ENCODE results near the gene XCR1. TPM values are rescaled to one million over a fixed set of nuclear protein-coding genes. Genes with fewer than 3 reads are reported as not detected.
A peak's percentile ranks its signal among the peaks of the same experiment; 100 is the strongest.
"Not testable (repeated sequence)": the region's sequence is repeated elsewhere in the genome, so short reads cannot be mapped to it uniquely, and the experiment has no call there.

XCR1 gene
- total RNA-seq, 1 experiment from 2014 or later: not detected

DNA sequence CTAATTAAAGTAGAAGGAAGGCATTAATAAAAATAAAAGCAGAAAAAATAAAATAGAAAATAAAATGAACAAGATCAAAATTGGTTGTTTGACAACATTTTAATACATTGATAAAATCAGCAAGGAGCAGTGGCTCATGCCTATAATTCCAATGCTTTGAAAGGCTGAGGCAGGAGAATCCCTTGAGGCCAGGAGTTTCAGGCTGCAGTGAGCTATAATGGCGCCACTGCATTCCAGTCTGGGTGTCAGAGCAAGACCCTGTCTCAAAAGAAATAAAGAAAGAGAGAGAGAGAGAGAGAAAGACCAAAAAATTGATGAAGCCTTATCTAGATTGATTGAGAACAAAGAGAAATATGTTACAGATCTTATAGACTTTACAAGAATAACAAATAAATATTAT, 2.1 kb downstream of the XCR1 start:
- Histone ChIP-seq H3K36me3 (replicated peaks; ENCODE audit: control insufficient read depth, insufficient read depth, low read length) (no peaks in the 10 kb centered on the region), H3K4me3 (ENCODE audit: insufficient read depth, low read depth, low read length) (no peak overlapping the region), H3K27me3 (ENCODE audit: control insufficient read depth, insufficient read depth, low read length) (no peaks in the 10 kb centered on the region)
- DNase-seq: no peak

DNA sequence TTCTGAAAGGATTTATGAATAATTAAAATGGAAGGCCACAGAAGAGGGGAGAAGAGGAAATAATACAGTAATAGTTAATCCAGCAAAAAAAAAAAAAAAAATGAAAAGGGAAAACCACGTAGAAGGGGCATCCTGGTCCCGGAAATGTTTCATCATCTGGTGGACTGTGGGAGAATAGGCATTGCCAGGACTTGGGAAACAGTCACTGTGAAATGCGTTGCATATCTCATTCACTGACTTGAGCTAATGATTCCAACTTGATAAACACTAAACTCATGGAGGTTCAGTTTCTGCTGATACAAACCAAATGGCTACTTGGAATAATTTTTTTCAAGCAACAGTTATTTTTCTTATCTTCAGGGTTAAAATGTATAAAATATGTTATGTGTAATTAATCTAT, 3.2 kb downstream of the XCR1 start:
- no peak overlapping the region for H3K4me3 ChIP-seq (ENCODE audit: insufficient read depth, low read depth, low read length)
- no peaks in the 10 kb centered on the region for H3K36me3 ChIP-seq (replicated peaks; ENCODE audit: control insufficient read depth, insufficient read depth, low read length)
- H3K27me3 ChIP-seq (ENCODE audit: control insufficient read depth, insufficient read depth, low read length): no peaks in the 10 kb centered on the region
- DNase-seq: no peak

DNA sequence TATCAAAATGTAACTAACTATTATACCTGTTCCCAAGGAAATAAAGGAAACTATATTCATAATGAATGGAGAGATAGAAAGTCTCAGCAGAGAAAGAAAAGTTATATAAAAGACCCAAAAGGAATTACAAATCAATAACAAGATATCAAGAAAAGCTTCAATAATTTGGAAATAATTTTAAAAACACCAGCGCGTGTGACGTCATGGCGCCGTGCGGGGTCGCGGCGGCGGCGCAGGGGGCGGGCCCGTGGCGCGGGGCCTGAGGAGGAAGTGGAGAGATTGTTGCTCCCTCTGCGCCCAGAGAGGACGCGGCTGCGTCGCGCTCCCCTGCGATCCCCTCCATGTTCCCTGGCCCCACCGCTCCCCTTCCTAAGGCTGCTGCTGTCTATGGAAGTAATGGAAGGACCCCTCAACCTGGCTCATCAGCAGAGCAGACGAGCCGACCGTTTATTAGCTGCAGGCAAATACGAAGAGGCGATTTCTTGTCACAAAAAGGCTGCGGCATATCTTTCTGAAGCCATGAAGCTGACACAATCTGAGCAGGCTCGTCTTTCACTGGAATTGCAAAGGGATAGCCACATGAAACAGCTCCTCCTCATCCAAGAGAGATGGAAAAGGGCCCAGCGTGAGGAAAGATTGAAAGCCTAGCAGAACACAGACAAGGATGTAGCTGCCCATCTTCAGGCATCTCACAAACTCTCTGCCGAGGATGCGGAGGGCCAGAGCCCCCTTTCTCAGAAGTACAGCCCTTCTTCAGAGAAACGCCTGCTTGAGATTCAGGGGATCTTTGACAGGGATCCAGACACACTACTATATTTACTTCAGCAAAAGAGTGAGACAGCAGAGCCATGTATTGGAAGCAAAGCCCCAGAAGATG, 4.1 kb downstream of the XCR1 start:
- Histone ChIP-seq H3K27me3 (ENCODE audit: control insufficient read depth, insufficient read depth, low read length) (no peaks in the 10 kb centered on the region), H3K4me3 (ENCODE audit: insufficient read depth, low read depth, low read length) (no peak overlapping the region), H3K36me3 (replicated peaks; ENCODE audit: control insufficient read depth, insufficient read depth, low read length) (no peaks in the 10 kb centered on the region)
- DNase-seq: peak; percentile 45

DNA sequence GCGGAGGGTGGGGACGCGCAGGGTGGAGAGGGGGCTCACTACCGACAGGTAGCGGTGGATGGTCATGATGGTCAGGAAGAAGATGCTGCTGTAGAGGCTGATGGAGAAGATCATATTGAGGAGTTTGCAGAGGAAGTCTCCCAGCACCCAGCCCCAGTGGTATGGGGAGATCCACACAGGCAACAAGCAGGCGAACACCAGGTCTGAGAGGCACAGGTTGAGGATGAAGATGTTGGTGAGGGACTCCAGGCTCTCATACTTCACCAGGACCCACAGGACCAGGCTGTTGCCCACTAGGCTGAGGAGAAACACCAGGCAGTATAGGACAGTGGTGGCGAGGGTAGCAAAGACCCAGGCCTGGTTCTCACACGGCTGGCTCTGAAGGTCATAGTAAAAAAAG, 5.8 kb downstream of the XCR1 start:
- Histone ChIP-seq H3K36me3 (replicated peaks; ENCODE audit: control insufficient read depth, insufficient read depth, low read length) (no peaks in the 10 kb centered on the region), H3K4me3 (ENCODE audit: insufficient read depth, low read depth, low read length) (no peak overlapping the region), H3K27me3 (ENCODE audit: control insufficient read depth, insufficient read depth, low read length) (no peaks in the 10 kb centered on the region)
- DNase-seq: no peak

DNA sequence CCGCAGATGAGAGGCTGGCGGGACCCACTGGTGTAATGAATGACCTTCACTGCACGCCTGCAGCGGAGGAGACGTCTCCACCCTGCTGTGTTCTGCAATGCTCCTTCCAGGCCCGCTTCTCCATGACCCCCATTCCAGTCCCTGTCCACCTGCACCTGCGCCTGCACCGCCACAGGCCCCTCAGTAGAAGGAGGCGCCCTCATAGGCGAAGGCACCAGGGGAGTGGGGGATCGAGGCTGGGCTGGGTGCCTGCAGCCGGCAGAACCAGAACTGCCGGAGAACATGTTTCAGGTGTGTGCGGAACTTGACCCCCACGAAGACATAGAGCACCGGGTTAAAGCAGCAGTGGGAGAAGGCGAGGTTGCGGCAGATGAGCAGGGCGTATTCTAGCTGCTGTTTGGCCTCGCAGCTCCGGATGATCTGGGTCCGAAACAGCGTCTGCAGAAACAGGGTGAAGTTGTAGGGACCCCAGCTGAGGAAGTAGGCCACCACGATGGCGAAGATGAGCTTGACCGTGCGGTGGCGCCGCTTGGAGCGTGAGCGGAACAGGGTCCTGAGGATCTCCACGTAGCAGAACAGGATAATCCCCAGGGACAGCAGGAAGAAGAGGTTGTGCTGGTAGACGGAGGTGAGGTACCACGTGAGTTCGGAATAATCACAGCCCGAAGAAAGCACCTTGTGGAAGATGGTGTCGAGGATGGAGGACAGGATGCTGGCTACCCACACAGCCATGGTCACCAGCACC, 6.3 kb downstream of the XCR1 start:
- H3K36me3 ChIP-seq (replicated peaks; ENCODE audit: control insufficient read depth, insufficient read depth, low read length): no peaks in the 10 kb centered on the region
- H3K4me3 ChIP-seq (ENCODE audit: insufficient read depth, low read depth, low read length): no peak overlapping the region
- DNase-seq: no peak
- H3K27me3 ChIP-seq (ENCODE audit: control insufficient read depth, insufficient read depth, low read length): no peaks in the 10 kb centered on the region

DNA sequence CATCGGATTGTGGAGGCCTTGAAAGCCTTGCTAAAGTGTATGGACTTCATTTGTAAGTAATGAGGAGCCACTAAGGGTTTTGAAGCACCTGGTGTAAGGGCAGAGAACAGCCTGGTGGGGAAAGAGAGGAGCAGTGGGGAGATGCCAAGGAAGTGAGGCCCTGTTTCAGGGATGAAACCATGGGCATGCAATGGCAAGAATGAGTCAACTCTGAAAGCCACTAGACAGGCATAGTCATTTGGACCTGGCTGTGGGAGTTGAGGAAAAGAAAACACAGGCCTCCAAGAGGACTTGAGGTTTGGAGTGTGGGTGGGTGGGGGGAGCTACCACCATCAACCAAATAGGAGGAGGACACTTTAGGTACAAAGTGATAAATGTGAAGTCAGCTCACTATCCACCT, 7.6 kb downstream of the XCR1 start:
- no peaks in the 10 kb centered on the region for H3K27me3 ChIP-seq (ENCODE audit: control insufficient read depth, insufficient read depth, low read length)

DNA sequence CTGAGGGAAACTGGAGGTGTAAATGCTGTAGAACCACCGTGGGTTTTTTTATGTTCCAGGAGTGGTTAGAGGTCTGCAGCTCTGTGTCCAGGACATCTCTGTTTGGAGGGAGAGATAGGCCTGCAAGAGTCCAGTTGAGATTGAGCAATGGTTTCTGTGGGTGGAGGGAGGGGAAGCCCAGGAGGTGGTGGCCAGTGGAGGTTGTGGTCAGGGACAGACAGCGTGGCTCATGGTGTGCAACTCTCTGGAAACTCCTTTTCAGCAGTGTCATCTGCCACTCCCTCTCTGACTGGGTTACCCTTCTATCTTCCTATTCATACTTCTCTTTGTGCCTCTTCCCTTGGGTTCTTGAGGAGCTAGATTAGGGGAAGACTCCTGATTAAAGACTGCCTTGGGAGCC, 9.6 kb downstream of the XCR1 start:
- Histone ChIP-seq H3K27me3 (ENCODE audit: control insufficient read depth, insufficient read depth, low read length) (no peaks in the 10 kb centered on the region), H3K36me3 (replicated peaks; ENCODE audit: control insufficient read depth, insufficient read depth, low read length) (no peaks in the 10 kb centered on the region), H3K4me3 (ENCODE audit: insufficient read depth, low read depth, low read length) (no peak overlapping the region)
- DNase-seq: no peak

More for the DNA sequence above, 7.6 kb downstream of the XCR1 start:
- Histone ChIP-seq H3K4me3 (ENCODE audit: insufficient read depth, low read depth, low read length) (no peak overlapping the region), H3K36me3 (replicated peaks; ENCODE audit: control insufficient read depth, insufficient read depth, low read length) (no peaks in the 10 kb centered on the region)
- no peak for DNase-seq

DNA sequence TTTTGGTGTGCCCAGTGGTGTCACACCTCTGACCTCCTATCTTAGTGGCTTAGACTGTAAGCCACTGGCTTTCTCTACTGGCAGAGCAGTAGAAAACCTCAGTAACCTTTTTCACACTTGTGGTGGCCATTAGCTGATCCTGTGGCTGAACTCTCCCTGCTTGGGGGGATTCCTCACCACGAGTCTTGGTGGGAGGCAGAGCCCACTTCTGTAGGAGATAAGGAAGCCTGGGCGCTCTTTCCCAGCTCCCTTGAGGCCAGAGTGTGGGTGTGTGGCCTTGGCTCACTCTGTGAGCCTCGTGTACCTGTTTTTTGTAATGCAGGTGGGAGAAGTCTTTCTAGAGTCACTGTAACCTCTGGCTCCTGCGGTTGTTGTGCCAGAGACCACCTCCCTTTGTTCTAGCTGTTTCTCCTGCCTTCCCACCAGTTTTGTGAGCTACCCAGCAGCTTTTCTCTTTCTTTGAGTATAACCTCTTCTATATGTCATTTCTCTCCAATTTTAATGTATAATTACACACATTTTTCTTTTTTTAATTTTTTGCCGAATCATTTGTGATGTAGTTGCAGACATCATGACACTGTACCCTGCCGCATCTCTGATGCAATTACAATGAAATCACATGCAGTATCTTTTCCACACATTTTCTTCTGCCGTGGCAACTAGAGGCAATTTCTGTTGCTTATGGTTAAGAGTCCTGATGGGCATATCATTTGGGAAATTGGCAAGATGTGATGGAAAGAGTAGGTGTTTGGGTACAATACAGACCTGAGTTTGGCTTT, 13.8 kb downstream of the XCR1 start:
- no peaks in the 10 kb centered on the region for H3K36me3 ChIP-seq (replicated peaks; ENCODE audit: control insufficient read depth, insufficient read depth, low read length)
- no peak overlapping the region for H3K4me3 ChIP-seq (ENCODE audit: insufficient read depth, low read depth, low read length)
- H3K27me3 ChIP-seq (ENCODE audit: control insufficient read depth, insufficient read depth, low read length): no peaks in the 10 kb centered on the region; the same call in 1 of the 2 replicates
- no peak for DNase-seq

DNA sequence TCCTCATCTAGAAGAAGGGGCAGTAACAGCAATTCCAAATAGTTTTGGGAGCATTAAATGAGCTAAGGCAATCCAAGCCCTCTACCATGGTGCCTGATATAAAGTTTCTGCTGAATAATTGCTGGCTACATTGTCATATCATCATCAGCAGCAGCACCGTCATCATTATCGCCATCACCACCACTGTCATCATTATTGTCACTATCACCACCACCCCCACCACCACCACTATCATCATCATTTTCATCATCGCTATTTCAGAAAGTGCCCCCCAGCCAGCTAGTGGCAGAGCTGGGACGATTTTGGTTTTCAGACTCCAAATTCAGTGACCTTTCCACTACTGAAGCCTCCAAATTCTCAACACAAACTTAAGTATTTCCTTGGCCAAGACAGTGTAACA, 15.0 kb downstream of the XCR1 start:
- Histone ChIP-seq H3K27me3 (ENCODE audit: control insufficient read depth, insufficient read depth, low read length) (no peaks in the 10 kb centered on the region; the same call in 1 of the 2 replicates), H3K4me3 (ENCODE audit: insufficient read depth, low read depth, low read length) (no peak overlapping the region), H3K36me3 (replicated peaks; ENCODE audit: control insufficient read depth, insufficient read depth, low read length) (no peaks in the 10 kb centered on the region)
- DNase-seq: no peak

DNA sequence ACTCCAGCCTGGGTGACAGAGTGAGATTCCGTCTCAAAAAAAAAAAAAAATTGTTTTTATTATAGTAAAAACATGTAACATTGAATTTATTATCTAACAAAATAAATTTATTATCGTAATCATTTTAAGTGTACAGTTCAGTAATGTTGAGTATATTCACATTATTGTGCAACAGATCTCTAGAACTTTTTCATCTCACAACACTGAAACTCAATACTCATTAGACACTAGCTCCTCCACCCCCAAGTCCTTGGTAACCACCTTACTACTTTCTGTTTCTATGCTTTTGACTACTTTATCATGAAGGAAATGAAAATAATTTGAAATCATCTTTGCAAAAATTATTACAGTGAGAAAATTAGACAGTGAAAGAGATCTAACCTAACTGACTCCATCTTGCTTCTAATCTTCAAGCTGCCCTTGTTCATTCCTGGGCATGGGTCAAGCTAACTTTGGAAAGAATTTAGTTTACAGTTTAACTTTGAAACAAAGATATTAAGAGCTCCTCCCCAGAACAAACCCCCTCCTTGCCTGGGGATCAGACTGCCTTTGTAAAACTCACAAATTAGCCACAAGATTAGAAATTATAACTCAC, 16.7 kb downstream of the XCR1 start:
- H3K36me3 ChIP-seq (replicated peaks; ENCODE audit: control insufficient read depth, insufficient read depth, low read length): no peaks in the 10 kb centered on the region
- DNase-seq: no peak
- no peaks in the 10 kb centered on the region; the same call in 1 of the 2 replicates for H3K27me3 ChIP-seq (ENCODE audit: control insufficient read depth, insufficient read depth, low read length)
- H3K4me3 ChIP-seq (ENCODE audit: insufficient read depth, low read depth, low read length): no peak overlapping the region

DNA sequence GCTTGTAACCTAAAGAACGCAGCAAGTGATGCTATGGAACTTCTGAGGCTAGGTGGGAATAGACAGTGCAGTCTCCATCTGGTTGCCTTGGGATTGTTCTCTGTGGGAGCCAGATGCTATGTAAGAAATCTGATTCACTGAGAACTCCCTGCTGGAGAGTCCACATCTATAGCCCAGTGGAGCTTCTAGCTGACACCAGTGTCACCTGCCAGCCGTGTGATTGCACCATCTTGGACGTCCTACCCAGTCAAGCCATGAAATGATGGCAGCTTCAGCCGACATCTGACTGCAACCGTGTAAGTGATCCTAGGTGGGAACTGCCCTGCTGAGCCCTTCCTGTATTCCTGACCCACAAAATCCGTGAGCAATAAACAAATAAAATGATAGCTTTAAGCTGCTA, 19.2 kb downstream of the XCR1 start:
- Histone ChIP-seq H3K36me3 (replicated peaks; ENCODE audit: control insufficient read depth, insufficient read depth, low read length) (no peaks in the 10 kb centered on the region), H3K4me3 (ENCODE audit: insufficient read depth, low read depth, low read length) (no peak overlapping the region), H3K27me3 (ENCODE audit: control insufficient read depth, insufficient read depth, low read length) (no peaks in the 10 kb centered on the region; the same call in 1 of the 2 replicates)
- DNase-seq: no peak

DNA sequence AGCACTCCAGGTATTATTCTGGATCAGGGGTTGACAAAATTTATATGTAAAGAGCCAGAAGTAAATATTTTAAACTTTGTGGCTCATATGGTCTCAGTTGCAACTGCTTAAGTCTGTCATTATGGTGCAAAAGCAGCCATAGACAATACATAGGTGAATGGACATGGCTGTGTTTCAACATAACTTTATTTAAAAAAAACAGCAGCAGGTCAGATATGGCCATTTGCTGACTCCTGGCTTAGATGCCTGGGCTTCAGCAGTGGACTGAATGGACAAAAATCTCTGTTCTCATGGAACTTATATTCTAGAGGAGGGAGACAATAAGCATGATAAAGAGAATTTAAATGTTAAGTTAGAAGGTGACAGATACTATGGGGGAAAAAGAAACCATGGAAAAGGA, 20.0 kb downstream of the XCR1 start:
- no peak overlapping the region for H3K4me3 ChIP-seq (ENCODE audit: insufficient read depth, low read depth, low read length)
- H3K27me3 ChIP-seq (ENCODE audit: control insufficient read depth, insufficient read depth, low read length): no peaks in the 10 kb centered on the region; the same call in 1 of the 2 replicates
- no peaks in the 10 kb centered on the region for H3K36me3 ChIP-seq (replicated peaks; ENCODE audit: control insufficient read depth, insufficient read depth, low read length)
- DNase-seq: no peak

DNA sequence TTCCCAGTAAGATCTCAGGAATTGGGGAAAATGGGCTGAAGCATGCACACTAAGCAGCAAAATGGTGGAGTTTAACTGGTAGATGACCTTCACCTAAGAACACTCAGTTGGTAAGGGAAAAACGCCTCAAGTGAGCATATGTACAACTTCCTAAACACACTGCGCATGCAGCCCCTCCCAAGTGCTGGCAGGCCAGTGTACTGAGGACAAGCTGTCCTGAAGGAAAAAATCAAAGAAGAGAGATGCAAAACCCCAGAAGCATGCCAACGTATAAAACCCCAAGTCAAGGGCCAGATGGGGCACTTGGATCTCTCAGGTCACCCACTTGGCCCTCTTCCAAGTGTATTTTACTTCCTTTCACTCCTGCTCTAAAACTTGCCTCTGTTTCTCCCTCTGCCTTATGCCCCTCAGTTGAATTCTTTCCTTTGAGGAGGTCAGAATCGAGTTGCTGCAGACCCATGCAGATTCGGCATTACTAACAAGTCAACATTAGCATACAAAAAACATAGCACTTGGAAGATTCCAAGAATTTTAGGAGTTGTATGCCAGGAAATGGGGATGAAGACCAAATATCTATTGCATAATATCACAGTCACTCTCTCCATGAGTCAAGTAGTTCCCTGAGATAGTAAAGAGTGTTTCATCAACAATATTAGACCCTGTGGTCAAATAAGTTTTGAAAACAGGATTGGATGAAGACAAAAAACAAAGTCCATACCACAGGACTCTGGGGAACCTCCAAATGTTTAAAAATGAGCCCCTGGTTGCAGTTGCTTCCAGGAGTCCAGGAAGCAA, 20.8 kb downstream of the XCR1 start:
- H3K36me3 ChIP-seq (replicated peaks; ENCODE audit: control insufficient read depth, insufficient read depth, low read length): no peaks in the 10 kb centered on the region
- no peak overlapping the region for H3K4me3 ChIP-seq (ENCODE audit: insufficient read depth, low read depth, low read length)
- no peak for DNase-seq
- H3K27me3 ChIP-seq (ENCODE audit: control insufficient read depth, insufficient read depth, low read length): no peaks in the 10 kb centered on the region

DNA sequence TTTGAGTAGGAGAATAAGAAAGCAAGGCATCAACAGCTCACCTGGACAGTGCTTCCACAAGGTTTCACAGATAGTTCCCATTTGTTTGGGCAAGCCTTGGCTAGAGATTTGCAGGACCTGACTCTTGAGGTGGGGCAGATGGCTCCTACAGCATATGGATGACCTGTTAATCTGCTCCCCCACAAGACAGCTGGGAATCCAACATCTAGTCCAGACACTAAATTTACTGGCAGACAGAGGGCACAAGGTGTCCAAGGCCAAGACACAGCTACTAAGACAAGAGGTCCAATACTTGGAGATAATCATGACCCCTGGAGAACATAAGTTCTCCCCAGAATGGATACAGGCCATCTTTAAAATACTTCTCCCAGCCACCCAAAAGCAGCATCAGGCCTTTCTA, 23.6 kb downstream of the XCR1 start:
- DNase-seq; H3K27me3 ChIP-seq (ENCODE audit: control insufficient read depth, insufficient read depth, low read length); H3K36me3 ChIP-seq (replicated peaks; ENCODE audit: control insufficient read depth, insufficient read depth, low read length); H3K4me3 ChIP-seq (ENCODE audit: insufficient read depth, low read depth, low read length): not testable (repeated sequence)
